HG03159 (cell line): ENCODE measurements around the gene C15orf61.
A peak's percentile ranks its signal among the peaks of the same experiment; 100 is the strongest.

Experiments
- ATAC-seq: cut with Tn5 transposase; IDR thresholded peaks from one replicate; pipeline ENCODE4 v1.9.1; 2021; ENCODE audit warnings: mild to moderate bottlenecking, moderate library complexity; ENCODE audit not compliant: unreplicated experiment

Gene C15orf61

DNA sequence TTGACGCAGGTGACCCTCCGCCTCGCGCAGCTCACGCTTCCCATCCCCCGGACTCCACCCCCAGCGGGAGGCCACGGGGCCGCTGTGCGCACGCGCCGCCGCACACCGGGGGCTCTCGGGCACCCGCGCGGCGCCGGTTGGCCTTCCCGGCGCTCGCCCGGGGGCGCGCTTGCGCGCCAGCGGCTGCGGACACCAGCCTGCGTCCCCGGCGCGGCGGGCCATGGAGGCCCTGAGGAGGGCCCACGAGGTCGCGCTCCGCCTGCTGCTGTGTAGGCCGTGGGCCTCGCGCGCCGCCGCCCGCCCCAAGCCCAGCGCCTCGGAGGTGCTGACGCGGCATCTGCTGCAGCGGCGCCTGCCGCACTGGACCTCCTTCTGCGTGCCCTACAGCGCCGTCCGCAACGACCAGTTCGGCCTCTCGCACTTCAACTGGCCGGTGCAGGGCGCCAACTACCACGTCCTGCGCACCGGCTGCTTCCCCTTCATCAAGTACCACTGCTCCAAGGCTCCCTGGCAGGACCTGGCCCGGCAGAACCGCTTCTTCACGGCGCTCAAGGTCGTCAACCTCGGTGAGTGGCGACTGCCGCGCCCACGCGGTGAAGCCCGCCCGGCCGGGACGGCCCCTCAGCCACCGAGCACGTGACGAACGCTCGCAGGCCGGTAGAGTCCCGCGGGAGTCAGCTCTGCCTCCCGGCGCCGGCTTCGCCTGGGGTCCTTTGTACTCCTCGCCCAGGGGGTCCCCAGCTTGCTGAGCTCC lies at the start of gene C15orf61:
Gene C15orf61, plus strand, starts transcription at position 103 of the 754 bp plus-strand sequence. Its CDS starts 118 bp downstream, at position 221.
- ATAC-seq: peak; percentile 67

DNA sequence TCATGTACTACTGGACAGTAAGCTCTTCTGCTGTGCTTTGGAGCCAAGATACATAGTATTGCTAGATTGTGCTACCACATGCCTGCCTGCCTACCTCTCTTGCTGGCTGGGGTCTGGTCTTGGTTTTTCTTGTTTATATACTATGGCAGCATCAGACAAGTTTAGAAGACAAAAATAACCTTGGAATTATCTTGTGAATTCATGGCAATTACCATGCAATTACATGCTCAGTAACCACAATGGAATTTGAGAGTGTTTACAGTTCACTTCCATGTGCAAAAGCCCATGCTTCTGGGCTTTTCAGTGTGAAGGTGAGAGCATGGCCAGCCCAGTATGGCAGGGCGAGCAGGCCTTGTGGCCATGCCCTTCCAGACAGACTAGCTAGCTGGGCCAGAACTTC lies 48.0 kb upstream of the C15orf61 start:
- no peak for ATAC-seq

DNA sequence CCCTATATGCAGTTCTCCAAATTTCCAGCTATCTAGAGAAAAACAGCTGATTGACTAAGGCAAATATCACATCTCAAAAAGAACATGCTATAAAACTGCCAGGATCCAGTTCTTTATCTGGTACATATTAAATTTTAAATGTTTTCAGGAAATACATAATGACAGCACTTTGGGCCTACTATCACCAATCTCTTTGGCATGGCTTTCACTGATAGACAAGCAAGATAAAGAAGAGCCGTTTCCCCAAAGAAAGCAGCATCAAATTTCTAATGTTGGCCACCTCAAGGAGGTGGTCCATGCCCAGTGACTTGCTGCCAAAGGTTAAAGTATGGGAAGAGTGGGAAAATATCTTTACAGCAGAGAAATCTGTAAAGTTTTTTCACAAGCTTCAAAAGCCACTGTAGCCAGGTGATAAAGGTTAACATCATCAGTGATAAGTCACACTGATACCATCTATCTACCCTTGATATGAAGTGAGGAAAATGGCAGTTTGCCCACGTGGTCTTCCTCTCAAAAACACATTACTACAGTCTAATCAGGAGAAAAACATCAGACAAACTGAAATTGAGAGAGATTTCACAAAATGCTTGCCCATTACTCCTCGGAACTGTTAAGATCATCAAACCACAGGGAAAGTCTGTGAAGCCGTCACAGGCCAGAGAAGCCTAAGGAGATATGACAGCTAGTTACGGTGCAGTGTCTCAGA lies 46.4 kb upstream of the C15orf61 start:
- ATAC-seq: no peak

DNA sequence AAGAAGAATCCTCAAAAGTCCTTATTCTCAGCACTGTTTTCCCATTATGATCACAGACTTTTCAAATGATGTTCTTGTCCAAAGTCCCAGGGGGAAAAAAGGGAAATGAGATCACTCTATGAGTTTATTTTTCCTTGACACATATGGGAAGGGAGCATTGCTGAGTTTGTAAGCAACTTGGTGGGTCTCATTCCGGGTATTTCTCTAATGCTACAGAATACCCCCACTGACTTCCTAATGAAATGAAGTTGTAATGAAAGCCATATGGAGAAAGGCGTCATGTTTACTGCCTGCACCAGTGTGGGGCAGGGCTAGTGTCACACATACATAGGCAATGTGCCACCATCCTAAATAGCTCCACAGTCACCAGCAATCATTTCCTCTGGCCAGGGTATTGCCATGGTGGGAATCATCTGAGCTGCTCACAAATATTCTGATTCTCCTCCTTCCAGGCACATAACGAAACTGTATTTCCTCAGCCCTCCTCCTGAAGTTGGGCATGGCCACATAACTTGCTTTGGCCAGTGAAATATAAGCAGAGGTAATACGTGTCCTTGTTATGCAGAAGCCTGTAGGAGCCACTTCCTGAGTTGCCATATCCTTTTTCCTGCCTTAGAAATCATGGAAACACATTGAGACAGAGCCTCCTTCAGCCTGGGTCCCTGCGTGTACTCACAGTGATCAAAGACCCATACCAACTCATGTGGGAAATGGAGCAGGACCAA lies 41.0 kb upstream of the C15orf61 start:
- no peak for ATAC-seq

DNA sequence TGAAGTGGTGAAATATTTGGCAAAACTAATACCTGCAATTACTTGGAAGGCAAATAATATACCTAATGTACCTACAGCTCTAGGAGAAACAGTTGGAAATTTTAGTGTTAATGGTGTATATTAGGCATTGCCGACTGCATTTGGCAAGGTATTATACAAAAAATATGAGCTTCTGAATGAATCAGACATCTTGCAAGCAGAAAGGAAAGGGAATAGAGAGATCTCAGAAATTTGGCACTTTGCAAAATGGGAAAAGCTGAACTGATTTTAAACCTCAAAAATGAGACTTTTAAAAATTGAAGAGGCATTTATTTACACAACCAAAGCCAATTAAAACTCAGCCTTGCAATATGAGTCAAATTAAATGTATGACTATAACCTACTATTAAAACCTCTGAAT lies 40.2 kb upstream of the C15orf61 start:
- no peak for ATAC-seq

DNA sequence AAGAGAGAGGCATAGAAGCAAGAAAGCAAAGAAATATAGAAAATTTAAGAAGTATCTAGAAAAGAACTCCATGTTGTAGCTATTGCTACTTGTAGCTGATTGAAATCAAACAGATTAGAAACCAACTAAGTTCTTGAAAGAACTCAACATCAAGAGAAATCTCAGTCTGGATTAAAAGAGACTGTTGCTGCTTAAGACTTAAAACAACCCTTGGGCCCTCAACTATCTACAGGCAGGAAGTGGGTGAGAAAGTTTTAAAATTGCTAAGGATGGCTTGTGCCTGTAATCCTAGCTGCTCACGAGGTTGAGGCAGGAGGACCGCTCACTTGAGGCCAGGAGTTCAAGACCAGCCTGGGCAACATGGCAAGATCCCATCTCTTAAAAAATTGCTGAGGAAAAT lies 39.3 kb upstream of the C15orf61 start:
- ATAC-seq: no peak

DNA sequence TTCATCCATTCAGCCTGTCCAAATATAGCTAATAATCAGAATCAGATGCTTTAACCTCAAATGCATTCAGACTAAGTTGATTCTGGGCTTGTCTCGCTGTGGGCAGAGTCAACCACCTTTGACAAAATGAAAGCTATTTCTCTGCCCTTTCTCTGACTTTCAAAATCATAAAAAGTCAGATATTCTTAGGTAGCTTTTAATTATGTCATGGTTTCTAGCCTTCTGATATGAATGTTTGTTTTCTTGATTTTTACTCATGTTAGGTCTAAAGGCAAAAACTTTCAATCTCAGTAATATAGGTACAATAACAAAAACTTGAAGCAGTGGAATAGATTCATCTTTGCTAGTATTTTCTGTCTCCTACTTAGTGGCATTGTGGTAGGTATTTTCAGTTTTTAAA lies 25.3 kb upstream of the C15orf61 start:
- no peak for ATAC-seq

DNA sequence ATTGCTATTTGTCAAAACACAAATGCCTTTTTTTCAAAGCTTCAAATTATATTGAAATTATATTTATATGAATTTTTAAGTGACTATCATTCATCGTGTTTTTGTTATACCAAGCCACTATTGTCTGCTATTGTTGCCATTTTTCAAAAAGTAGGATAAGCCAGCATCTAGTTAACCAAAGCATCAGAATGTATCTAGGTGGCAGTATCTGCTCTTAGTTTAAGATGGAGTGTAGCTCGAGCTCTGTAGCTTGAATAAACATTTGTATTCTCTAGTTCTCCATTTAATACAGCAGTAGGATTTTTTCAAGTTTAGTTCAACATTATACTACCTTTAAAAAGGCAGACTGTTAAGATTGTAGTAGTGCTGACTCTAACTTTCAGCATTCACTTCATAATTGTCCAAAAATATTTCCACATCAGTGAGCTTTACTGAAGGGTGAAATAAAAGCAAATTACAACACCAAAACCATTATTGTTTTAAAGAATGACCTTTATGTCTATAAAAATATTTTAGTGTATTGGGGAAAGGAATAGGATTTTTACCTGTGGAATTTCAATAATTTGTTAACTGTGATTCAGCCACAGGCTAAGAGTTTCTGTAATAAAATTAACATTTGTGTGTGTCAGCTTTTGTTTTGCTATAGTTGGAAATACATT lies 19.6 kb upstream of the C15orf61 start:
- no peak for ATAC-seq

DNA sequence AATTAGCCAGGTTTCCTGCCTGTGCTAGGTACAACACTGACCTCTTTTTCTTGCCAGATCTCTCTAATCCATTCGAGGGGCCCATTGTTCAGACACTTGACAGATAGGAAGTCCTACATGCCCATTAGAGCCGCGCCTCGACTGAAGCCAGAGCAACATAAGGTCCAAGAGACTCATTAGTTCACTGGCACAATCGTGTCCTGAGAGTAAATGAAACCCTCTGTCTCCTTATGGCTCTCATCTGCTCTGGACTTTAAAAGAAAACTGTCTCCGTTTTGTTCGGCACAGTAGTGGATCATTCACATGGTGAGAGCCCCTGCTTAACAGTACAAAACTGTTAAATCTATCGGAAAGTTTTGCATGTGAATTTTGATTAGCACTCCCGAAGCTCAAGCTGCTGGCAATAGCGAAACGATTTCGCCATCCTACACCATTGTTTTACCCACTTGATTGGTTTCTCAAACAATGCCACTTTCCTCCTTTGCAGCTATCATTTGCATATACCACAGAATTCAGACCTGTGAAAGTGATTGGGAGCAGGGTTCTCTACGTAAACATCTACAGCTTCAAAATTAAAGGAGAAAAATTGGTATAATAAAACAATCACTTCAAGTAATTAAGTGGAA lies 19.0 kb upstream of the C15orf61 start:
- ATAC-seq: no peak

DNA sequence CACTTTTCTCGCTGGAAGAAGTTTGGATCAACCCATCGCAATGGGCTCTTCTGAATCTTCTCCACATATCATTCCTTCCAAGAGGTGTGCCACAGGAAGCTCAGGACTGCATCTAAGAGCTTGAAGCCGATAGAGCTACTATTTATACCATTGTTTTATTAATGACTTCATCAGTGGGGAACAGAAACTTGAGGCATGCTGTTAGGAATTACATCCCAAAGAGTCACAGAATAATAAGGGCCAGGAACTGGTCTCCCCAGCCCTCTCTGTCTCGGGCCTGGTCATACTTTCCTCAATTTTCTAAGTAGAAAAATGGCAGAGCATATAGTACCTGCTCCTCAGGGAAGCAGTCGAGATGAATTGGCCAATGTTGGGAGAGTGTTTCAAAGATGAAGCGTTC lies 16.9 kb upstream of the C15orf61 start:
- no peak for ATAC-seq

DNA sequence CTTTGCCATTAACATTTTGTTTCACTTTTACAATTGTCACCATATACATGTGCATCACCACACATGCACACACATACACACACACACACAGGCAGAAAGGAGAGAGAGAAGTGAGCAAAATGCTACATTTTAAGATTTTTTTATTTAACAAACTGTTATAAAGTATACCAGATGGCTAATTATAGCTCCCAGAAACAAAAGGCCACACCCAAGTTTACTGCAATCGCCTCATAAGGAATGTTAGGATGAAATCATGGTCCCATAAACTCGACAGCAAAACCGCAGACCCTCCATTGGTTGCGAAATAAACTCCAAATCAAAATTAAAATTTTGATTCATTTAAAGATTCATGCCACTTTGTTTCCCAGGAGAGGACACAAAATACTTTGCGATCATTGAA lies 16.1 kb upstream of the C15orf61 start:
- no peak for ATAC-seq

DNA sequence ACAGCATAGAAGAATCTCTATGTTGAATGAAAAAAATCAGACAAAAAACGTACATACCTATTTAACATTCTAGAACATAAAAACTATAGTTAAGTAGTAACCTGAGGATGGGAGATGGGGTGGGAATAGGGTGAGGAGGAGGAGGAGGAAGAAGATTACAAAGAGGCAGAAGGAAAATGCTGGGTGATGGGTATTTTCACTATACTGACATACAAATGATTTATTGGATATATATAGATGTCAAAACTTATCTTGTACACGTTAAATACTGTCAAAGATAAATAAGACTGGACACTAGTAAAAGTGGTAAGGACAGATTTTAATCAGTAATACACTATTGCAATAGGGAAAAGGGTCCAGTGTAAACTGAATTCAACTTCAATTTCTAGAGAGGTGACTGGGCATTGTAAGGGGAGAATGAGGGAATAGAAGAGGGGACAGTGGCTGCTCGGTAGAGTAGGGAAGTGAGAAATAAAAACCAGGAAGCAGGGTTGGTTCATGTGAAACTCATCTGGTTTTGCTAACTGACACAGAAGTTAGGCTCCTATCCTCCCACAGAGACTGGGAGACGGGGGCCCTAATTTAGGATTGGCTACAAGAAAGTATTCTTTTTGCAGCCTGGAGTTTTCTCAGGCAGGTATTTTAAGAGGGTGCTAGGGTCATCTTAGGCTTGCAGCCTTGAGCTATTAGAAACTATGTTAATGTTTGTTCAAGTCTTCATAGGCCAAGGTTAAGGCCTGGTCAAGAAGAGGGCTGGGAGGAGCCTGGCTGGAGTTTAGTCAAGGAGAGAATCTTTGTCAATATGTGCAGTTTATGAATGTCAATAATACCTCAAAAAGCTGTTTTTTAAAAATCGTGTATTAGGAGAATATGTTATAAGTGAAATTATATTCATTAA lies 15.0 kb upstream of the C15orf61 start:
- ATAC-seq: no peak

DNA sequence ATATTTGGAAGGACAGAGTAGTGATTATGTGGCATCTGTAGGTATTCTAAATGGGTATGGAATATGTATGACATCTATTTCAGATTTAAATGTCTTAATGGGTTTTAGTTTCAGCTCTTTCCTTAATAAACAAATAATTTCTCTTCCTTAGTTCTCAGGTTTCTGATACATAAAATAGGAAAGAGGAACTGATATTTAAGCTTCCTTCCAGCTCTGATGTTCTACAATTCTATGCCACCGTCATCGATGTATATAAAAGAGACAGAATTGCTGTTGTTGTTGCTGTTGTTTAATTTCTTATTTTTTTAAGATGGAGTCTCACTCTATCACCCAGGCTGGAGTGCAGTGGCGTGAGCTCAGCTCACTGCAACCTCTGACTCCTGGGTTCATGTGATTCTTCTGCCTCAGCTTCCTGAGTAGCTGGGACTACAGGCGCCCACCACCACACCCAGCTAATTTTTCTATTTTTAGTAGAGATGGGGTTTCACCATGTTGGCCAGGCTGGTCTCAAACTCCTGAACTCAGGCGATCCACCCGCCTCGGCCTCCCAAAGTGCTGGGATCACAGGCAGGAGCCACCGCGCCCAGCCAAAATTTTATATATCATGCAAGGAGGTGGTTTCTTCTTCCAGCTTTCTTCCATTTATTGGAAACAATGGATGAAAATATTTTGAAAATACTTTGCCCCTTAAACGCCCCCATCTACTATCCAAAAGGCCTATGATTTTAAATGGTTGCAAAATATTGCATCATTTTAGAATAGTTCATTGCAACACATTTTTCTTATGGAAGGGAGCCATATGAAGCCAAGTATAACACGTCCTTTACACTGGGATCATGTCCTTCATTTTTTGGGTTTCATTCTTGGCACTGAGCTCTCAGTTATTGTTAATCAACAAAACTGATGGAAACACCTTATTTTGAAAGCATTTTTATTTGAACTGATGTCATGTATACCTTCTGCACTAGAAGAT lies 13.9 kb upstream of the C15orf61 start:
- ATAC-seq: no peak

DNA sequence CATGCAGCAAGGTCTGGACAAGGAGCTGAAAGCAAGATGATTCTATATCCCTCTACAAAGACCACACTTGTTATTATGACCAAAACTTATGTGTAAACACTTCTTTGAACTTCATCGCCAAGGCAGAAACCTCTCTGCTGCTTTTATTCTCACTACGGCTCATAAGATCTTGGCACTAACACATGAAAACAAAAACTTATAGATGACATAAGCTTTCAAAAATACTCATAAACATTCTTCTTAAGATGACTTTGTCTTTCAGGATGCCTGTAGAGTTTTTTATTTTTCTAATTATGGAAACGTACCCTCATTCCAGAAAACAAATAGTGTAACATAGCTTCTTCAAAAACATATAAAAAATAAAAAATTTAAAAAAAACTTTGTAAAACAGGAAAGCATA lies 12.5 kb upstream of the C15orf61 start:
- no peak for ATAC-seq

DNA sequence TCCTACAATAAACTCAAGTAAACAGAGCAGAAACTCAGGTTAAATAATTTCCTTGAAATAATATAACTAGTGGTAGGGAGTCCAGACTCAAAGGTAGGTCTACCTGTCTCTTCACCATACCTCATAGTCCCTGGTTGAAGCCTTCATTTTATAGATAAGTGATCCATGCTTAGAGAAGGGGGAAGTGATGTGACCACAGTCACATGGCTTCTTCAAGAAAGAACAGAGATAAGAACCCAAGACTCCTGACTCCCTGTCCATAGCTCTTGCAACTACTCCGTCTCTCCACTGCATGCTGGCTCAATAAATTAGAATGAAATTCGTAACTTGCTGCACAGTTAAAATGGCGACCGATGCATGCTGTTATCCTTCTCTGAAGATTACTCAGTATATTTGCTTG lies 11.0 kb upstream of the C15orf61 start:
- no peak for ATAC-seq

DNA sequence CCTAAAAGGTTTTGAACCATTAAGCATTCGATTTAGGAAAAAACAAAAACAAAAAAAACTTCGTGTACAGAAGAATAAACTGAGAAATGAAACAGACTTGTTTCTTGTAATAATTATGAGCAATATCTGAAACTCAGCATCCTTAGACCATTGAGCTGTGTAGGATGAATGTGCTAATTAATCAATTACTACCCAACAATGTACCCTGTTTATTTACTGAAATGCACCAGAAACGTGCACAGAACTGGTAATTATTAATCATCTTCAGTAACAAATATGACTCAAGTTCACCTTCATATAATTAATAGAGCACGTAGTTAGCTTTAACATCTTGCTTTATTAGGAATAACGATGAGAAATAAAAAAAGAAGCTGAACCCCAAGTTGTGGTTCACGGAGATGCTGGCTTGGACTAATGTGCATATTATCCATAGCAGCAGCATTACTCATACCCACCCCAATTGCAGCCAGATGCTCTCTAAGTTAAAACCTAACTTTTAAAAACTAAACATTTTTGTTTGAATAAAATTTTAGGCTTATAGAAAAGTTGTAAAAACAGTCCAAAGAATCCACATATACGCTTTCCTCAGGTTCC lies 10.2 kb upstream of the C15orf61 start:
- ATAC-seq: no peak

DNA sequence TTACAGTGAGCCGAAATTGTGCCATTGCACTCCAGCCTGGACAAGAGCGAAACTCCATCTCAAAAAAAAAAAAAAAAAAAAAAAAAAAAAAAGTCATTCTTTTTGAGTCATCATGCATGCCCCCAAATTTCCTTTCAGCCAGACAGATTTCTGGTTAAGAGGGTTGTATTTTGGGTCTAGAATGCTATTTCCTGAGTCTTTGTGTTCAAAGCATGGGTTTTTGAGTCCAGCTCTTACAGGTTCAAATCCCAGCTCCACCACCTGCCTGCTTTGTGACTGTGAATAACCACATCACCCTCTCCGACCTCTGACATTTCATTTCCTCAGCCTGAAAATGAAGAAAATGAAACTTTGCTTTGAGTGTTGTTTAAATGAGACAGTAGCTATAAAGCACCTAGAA lies 9.3 kb upstream of the C15orf61 start:
- no peak for ATAC-seq

DNA sequence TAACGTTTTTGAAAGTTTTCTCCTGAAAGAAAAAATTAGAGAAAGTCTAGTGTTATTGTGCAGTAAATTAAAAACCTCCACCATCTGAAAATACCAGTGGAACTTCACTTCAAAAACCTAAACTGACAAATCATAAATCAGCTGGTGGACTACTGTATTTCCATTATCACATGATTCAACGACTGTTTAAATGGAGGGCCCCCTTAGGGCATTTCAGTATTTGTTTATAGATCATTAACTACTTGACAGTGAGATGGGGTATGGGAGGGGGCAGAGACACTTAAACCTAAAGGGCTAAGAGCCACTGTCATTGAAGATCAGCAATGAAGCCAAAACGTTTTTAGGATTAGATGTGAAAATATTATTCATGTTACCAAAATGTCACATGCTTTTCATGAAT lies 8.8 kb upstream of the C15orf61 start:
- no peak for ATAC-seq
